ENCODE results near the gene PCNX2.

Gene PCNX2

DNA sequence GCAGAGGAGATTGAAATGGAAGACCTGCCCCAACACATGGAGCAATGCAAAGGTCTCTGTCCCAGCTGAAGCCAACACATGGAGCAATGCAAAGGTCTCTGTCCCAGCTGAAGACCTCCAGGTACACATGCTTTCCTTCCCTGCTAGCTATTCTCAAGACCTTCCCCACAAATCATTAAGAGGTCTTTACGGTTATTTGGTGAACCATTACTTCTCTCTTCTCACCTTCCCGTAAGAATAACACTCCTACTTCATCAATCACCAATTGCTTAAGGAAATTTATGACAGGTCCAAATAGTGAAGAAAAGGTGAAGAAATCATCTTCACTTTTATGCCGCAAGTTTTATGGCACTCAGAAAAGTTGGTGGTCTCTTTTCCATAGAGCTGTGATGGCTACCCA, 206.3 kb downstream of the PCNX2 start:
- TF ChIP-seq ESRRG (CRISPR knock-in tag; IDR thresholded peaks at IDR 0.05) (no peak), BACH2 (CRISPR knock-in tag; IDR thresholded peaks at IDR 0.05; ENCODE audit: borderline replicate concordance) (no peak), ZFP30 (CRISPR knock-in tag; IDR thresholded peaks at IDR 0.05) (no peak), PPARA (CRISPR knock-in tag; IDR thresholded peaks at IDR 0.05; ENCODE audit: borderline replicate concordance) (no peak), CSDC2 (CRISPR knock-in tag; IDR thresholded peaks at IDR 0.05) (no peak), ZNF70 (CRISPR knock-in tag; IDR thresholded peaks at IDR 0.05) (no peak), ZNF565 (CRISPR knock-in tag; conservative IDR thresholded peaks at IDR 0.05; ENCODE audit: low read depth) (no peak), ARNTL (CRISPR knock-in tag; IDR thresholded peaks at IDR 0.05; ENCODE audit: borderline replicate concordance, low read depth) (no peak), TSHZ2 (CRISPR knock-in tag; IDR thresholded peaks at IDR 0.05) (no peak), RARB (CRISPR knock-in tag; IDR thresholded peaks at IDR 0.05) (no peak)
- TF ChIP-seq, protein P1, sequence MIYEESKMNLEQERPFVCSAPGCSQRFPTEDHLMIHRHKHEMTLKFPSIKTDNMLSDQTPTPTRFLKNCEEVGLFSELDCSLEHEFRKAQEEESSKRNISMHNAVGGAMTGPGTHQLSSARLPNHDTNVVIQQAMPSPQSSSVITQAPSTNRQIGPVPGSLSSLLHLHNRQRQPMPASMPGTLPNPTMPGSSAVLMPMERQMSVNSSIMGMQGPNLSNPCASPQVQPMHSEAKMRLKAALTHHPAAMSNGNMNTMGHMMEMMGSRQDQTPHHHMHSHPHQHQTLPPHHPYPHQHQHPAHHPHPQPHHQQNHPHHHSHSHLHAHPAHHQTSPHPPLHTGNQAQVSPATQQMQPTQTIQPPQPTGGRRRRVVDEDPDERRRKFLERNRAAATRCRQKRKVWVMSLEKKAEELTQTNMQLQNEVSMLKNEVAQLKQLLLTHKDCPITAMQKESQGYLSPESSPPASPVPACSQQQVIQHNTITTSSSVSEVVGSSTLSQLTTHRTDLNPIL (CRISPR knock-in tag; IDR thresholded peaks at IDR 0.05; ENCODE audit: low read depth) = no peak
- ATAC-seq = no peak

- ATAC-seq = no peak
- TF ChIP-seq ZFP3 (CRISPR knock-in tag; IDR thresholded peaks at IDR 0.05) = no peak
- no peak for TF ChIP-seq ZFP30 (CRISPR knock-in tag; IDR thresholded peaks at IDR 0.05)
- TF ChIP-seq GLIS3 (CRISPR knock-in tag; IDR thresholded peaks at IDR 0.05) = no peak
- TF ChIP-seq ZNF70 (CRISPR knock-in tag; IDR thresholded peaks at IDR 0.05) = no peak
- TF ChIP-seq PPARA (CRISPR knock-in tag; IDR thresholded peaks at IDR 0.05; ENCODE audit: borderline replicate concordance) = no peak
- no peak for TF ChIP-seq TCF4 (CRISPR knock-in tag; IDR thresholded peaks at IDR 0.05; ENCODE audit: borderline replicate concordance)
- no peak for TF ChIP-seq TSHZ2 (CRISPR knock-in tag; IDR thresholded peaks at IDR 0.05)
- no peak for TF ChIP-seq OSR1 (CRISPR knock-in tag; IDR thresholded peaks at IDR 0.05)
- TF ChIP-seq BACH2 (CRISPR knock-in tag; IDR thresholded peaks at IDR 0.05; ENCODE audit: borderline replicate concordance) = no peak
- no peak for TF ChIP-seq TOX (CRISPR knock-in tag; IDR thresholded peaks at IDR 0.05; ENCODE audit: borderline replicate concordance)
- no peak for TF ChIP-seq ESRRG (CRISPR knock-in tag; IDR thresholded peaks at IDR 0.05)
Observed at GRCh38 chr1:233088613-233089012, 206.9 kb downstream of the PCNX2 start.

- ATAC-seq = no peak
- TF ChIP-seq BACH2 (CRISPR knock-in tag; IDR thresholded peaks at IDR 0.05; ENCODE audit: borderline replicate concordance) (no peak), ZNF565 (CRISPR knock-in tag; conservative IDR thresholded peaks at IDR 0.05; ENCODE audit: low read depth) (no peak), GLIS3 (CRISPR knock-in tag; IDR thresholded peaks at IDR 0.05) (no peak), CSDC2 (CRISPR knock-in tag; IDR thresholded peaks at IDR 0.05) (no peak), ZFP3 (CRISPR knock-in tag; IDR thresholded peaks at IDR 0.05) (no peak), OSR1 (CRISPR knock-in tag; IDR thresholded peaks at IDR 0.05) (no peak), ISL1 (CRISPR knock-in tag; IDR thresholded peaks at IDR 0.05) (no peak), SNAI2 (CRISPR knock-in tag; IDR thresholded peaks at IDR 0.05) (no peak), ZC3H10 (CRISPR knock-in tag; IDR thresholded peaks at IDR 0.05) (no peak), TCF4 (CRISPR knock-in tag; IDR thresholded peaks at IDR 0.05; ENCODE audit: borderline replicate concordance) (no peak), ESRRG (CRISPR knock-in tag; IDR thresholded peaks at IDR 0.05) (no peak), TOX (CRISPR knock-in tag; IDR thresholded peaks at IDR 0.05; ENCODE audit: borderline replicate concordance) (no peak)
- TF ChIP-seq, protein P1 (CRISPR knock-in tag; IDR thresholded peaks at IDR 0.05; ENCODE audit: low read depth) = no peak
- TF ChIP-seq, protein P2, sequence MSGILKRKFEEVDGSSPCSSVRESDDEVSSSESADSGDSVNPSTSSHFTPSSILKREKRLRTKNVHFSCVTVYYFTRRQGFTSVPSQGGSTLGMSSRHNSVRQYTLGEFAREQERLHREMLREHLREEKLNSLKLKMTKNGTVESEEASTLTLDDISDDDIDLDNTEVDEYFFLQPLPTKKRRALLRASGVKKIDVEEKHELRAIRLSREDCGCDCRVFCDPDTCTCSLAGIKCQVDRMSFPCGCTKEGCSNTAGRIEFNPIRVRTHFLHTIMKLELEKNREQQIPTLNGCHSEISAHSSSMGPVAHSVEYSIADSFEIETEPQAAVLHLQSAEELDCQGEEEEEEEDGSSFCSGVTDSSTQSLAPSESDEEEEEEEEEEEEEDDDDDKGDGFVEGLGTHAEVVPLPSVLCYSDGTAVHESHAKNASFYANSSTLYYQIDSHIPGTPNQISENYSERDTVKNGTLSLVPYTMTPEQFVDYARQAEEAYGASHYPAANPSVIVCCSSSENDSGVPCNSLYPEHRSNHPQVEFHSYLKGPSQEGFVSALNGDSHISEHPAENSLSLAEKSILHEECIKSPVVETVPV (CRISPR knock-in tag; IDR thresholded peaks at IDR 0.05) = no peak
- TF ChIP-seq, protein P3, sequence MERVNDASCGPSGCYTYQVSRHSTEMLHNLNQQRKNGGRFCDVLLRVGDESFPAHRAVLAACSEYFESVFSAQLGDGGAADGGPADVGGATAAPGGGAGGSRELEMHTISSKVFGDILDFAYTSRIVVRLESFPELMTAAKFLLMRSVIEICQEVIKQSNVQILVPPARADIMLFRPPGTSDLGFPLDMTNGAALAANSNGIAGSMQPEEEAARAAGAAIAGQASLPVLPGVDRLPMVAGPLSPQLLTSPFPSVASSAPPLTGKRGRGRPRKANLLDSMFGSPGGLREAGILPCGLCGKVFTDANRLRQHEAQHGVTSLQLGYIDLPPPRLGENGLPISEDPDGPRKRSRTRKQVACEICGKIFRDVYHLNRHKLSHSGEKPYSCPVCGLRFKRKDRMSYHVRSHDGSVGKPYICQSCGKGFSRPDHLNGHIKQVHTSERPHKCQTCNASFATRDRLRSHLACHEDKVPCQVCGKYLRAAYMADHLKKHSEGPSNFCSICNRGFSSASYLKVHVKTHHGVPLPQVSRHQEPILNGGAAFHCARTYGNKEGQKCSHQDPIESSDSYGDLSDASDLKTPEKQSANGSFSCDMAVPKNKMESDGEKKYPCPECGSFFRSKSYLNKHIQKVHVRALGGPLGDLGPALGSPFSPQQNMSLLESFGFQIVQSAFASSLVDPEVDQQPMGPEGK (CRISPR knock-in tag; IDR thresholded peaks at IDR 0.05; ENCODE audit: borderline replicate concordance) = no peak
Observed at GRCh38 chr1:233086961-233087881, 208.3 kb downstream of the PCNX2 start.
